ENCODE data around the gene BAD.

DNA sequence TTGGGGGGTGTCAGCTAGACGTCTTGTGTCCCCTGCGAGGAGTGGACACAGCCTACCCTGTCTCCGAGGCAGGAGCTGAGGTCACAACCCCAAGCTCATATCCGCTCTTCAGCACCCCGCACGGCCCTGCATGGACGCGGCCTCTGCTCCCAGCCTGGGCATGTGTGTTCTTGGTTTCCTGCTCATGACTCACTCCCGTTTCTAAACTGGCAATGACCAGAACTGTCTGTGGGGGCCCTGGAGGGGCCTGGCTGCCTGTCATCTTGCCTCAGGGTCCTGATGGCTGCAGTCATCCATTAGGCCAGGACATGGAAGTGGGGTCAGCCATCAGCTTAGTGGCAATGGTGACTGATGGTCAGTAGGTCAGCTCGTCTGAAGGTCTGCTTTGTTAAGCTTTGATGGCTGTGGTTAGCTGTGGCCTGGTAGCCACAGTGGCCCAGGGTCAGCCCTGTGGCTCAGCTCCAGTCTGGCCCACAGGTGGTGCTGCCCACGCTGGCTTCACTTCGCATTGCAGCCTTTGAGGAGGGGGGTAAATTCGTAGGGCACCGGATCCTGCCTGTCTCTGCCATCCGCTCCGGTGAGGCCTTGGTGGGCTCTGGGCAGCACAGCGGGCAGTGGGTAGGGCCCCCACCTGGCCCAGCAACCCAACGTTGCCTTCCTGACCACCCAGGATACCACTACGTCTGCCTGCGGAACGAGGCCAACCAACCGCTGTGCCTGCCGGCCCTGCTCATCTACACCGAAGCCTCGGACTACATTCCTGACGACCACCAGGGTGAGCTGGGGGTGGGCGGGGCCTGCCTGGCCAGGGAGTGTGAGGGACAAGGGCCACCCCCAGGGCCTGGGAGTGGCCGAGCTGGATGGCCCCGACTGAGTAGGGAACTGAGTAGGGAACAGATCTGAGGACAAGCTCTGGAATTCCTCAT, 21.2 kb downstream of the BAD start:
- TF ChIP-seq, protein P1, sequence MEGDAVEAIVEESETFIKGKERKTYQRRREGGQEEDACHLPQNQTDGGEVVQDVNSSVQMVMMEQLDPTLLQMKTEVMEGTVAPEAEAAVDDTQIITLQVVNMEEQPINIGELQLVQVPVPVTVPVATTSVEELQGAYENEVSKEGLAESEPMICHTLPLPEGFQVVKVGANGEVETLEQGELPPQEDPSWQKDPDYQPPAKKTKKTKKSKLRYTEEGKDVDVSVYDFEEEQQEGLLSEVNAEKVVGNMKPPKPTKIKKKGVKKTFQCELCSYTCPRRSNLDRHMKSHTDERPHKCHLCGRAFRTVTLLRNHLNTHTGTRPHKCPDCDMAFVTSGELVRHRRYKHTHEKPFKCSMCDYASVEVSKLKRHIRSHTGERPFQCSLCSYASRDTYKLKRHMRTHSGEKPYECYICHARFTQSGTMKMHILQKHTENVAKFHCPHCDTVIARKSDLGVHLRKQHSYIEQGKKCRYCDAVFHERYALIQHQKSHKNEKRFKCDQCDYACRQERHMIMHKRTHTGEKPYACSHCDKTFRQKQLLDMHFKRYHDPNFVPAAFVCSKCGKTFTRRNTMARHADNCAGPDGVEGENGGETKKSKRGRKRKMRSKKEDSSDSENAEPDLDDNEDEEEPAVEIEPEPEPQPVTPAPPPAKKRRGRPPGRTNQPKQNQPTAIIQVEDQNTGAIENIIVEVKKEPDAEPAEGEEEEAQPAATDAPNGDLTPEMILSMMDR (optimal IDR thresholded peaks at IDR 0.05 in 1 of 3, IDR thresholded peaks at IDR 0.05 in 1 of 3, conservative IDR thresholded peaks at IDR 0.05 in 1 of 3; ENCODE audit: extremely low read depth in 1 of 3, insufficient read depth in 2 of 3, low read length in 3 of 3), result no peak
- TF ChIP-seq EZH2 (IDR thresholded peaks at IDR 0.05; ENCODE audit: low read length), result no peak

Measured in keratinocyte (primary cell).